GM12878 (cell line): ENCODE results near the gene FCHSD2.

Experiments
- EP300 ChIP-seq, 2 experiments: fragments of 150-350 bp in 1 of 2; IDR thresholded peaks; 2 replicates each; pipeline ENCODE4 v1.6.1; 2011 to 2012; ENCODE audit warnings: low read depth in 2 of 2, low read length in 2 of 2, borderline replicate concordance in 1 of 2, improper control_type of control experiment in 1 of 2, inconsistent platforms in 1 of 2; ENCODE audit not compliant: control insufficient read depth in 1 of 2
- TAF1 ChIP-seq: IDR thresholded peaks from 2 replicates; pipeline ENCODE4 v1.6.1; 2011; ENCODE audit warnings: mild to moderate bottlenecking, low read depth, low read length, borderline replicate concordance
- TF ChIP-seq, protein P1 (sequence below), 3 experiments: IDR thresholded peaks in 2 of 3; conservative IDR thresholded peaks in 1 of 3; 2 replicates each; pipeline ENCODE4 v1.5.1; 2011; ENCODE audit warnings: low read depth in 3 of 3, low read length in 3 of 3, mild to moderate bottlenecking in 3 of 3, control low read depth in 2 of 3, moderate library complexity in 2 of 3, inconsistent platforms in 1 of 3, mixed read lengths in 1 of 3; ENCODE audit not compliant: control insufficient read depth in 2 of 3, insufficient read depth in 1 of 3; ENCODE audit errors: extremely low read depth in 1 of 3

DNA sequence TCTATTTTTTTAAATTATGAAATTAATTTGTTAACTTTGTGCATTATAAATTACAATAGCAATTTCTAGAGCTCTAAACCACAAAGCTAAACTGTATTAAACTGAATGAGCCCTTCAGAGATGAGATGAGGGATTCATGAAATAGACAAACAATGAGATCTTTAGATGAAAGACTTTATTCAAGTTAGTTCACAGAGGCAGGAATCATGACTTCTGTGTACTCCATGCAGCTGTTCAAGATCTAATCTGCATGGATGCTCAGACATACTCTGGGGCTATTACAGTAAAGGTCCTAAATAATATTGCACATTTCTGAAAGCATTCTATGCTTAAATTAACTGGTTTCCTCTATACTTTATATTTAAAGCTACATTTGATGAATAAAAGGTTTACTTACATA is 122.7 kb downstream of the FCHSD2 start:
- TF ChIP-seq TAF1 (no peak), EP300 (IDR thresholded peaks at IDR 0.05; ENCODE audit: borderline replicate concordance in 1 of 2, control insufficient read depth in 1 of 2, low read depth in 2 of 2, low read length in 2 of 2) (no peak)
- TF ChIP-seq, protein P1, sequence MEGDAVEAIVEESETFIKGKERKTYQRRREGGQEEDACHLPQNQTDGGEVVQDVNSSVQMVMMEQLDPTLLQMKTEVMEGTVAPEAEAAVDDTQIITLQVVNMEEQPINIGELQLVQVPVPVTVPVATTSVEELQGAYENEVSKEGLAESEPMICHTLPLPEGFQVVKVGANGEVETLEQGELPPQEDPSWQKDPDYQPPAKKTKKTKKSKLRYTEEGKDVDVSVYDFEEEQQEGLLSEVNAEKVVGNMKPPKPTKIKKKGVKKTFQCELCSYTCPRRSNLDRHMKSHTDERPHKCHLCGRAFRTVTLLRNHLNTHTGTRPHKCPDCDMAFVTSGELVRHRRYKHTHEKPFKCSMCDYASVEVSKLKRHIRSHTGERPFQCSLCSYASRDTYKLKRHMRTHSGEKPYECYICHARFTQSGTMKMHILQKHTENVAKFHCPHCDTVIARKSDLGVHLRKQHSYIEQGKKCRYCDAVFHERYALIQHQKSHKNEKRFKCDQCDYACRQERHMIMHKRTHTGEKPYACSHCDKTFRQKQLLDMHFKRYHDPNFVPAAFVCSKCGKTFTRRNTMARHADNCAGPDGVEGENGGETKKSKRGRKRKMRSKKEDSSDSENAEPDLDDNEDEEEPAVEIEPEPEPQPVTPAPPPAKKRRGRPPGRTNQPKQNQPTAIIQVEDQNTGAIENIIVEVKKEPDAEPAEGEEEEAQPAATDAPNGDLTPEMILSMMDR (IDR thresholded peaks at IDR 0.05 in 2 of 3, conservative IDR thresholded peaks at IDR 0.05 in 1 of 3; ENCODE audit: control insufficient read depth in 2 of 3, extremely low read depth in 1 of 3, insufficient read depth in 1 of 3, low read depth in 3 of 3, low read length in 3 of 3), result no peak
